K562 (cell line): ENCODE results near the gene SLC1A7. TPM values are rescaled to one million over a fixed set of nuclear protein-coding genes. Genes with fewer than 3 reads are reported as not detected.

ENCODE experiments used
- CHD7 ChIP-seq: fragments of 200-600 bp; sonication (generic); IDR thresholded peaks from one replicate; pipeline ENCODE4 v1.6.1; 2012; ENCODE audit warnings: mild to moderate bottlenecking, low read depth, low read length, inconsistent platforms
- CLOCK ChIP-seq: fragments of 250-450 bp; sonication (Bioruptor Pico); IDR thresholded peaks from 2 replicates; pipeline ENCODE4 v1.4.0; 2020; ENCODE audit warnings: mild to moderate bottlenecking, moderate library complexity, borderline replicate concordance
- DPF2 ChIP-seq: fragments of 450-650 bp; IDR thresholded peaks from 2 replicates; pipeline ENCODE4 v1.6.1; 2016
- HDAC1 ChIP-seq, 2 experiments: fragments of 450-650 bp; IDR thresholded peaks; 2 replicates each; pipeline ENCODE4 v1.6.1; 2016 to 2017; ENCODE audit warnings: inconsistent platforms in 1 of 2, mild to moderate bottlenecking in 1 of 2, moderate library complexity in 1 of 2
- HEY1 ChIP-seq: fragments of 250-450 bp; sonication (Bioruptor Pico); IDR thresholded peaks from 2 replicates; pipeline ENCODE4 v1.5.0; 2020; ENCODE audit warnings: mild to moderate bottlenecking, moderate library complexity, borderline replicate concordance
- KLF16 ChIP-seq: IDR thresholded peaks from 2 replicates; pipeline ENCODE4 v1.6.1; 2016; ENCODE audit warnings: antibody characterized with exemption
- MTA3 ChIP-seq: fragments of 450-650 bp; formaldehyde crosslinking; IDR thresholded peaks from 2 replicates; pipeline ENCODE4 v1.6.1; 2017; ENCODE audit warnings: mild to moderate bottlenecking, borderline replicate concordance
- PML ChIP-seq: IDR thresholded peaks from 2 replicates; pipeline ENCODE4 v1.6.1; 2012; ENCODE audit warnings: low read length, inconsistent platforms
- ZBED1 ChIP-seq: IDR thresholded peaks from 2 replicates; pipeline ENCODE4 v1.6.1; 2014
- ZNF445 ChIP-seq: fragments of 250-450 bp; sonication (Bioruptor Pico); IDR thresholded peaks from 2 replicates; pipeline ENCODE4 v1.4.0; 2020; ENCODE audit warnings: low read depth, mild to moderate bottlenecking, moderate library complexity
- polyA plus RNA-seq, 8 experiments: library from polyadenylated mRNA; depleted of rRNA in 4 of 8; stranded (reverse) in 5 of 8; unstranded in 3 of 8; fragments of >200 nt; fragmentation: Nextera tagmentation in 2 of 8; fragmentation: Illumina TruSeq in 1 of 8; extraction: Ambion mirVana in 2 of 8; extraction: Trizol in 1 of 8; gene quantifications; 2 replicates each; pipeline versions ENCODE4 v1.2.1 to v1.2.3, GENCODE V29; 2011 to 2014; ENCODE audit warnings: inconsistent platforms in 1 of 8, missing spikeins in 1 of 8
- total RNA-seq, 7 experiments: library from RNA; depleted of rRNA in 6 of 7; stranded (reverse); fragments of >200 nt in 6 of 7; fragmentation: Illumina TruSeq in 2 of 7; extraction: Trizol in 2 of 7; gene quantifications; 2 replicates each; pipeline versions ENCODE4 v1.2.1 to v1.2.3, GENCODE V29; 2011 to 2021; ENCODE audit warnings: low replicate concordance in 1 of 7
- TF ChIP-seq, protein P1 (sequence below): fragments of 450-650 bp; IDR thresholded peaks from 2 replicates; pipeline ENCODE4 v1.6.1; 2016

SLC1A7 gene
- total and polyA plus RNA-seq, 9 of the 15 experiments (the other 6 are each of a cell fraction or from before 2014, with no cell fraction given), result 0.07 TPM; not detected in 8

- TF ChIP-seq, protein P1, sequence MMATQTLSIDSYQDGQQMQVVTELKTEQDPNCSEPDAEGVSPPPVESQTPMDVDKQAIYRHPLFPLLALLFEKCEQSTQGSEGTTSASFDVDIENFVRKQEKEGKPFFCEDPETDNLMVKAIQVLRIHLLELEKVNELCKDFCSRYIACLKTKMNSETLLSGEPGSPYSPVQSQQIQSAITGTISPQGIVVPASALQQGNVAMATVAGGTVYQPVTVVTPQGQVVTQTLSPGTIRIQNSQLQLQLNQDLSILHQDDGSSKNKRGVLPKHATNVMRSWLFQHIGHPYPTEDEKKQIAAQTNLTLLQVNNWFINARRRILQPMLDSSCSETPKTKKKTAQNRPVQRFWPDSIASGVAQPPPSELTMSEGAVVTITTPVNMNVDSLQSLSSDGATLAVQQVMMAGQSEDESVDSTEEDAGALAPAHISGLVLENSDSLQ, result no peak
- no peak for TF ChIP-seq DPF2
- no peak for TF ChIP-seq MTA3
- TF ChIP-seq KLF16, result no peak
- TF ChIP-seq CLOCK (CRISPR knock-in tag), result no peak
- TF ChIP-seq PML, result no peak
- TF ChIP-seq HEY1 (CRISPR knock-in tag), result no peak
- TF ChIP-seq HDAC1 (IDR thresholded peaks at IDR 0.05), result no peak
- TF ChIP-seq ZNF445 (CRISPR knock-in tag), result no peak
- TF ChIP-seq CHD7, result no peak
- no peak for TF ChIP-seq ZBED1
Observed at GRCh38 chr1:53093778-53094532, 48.5 kb downstream of the SLC1A7 start (continued).
